B cell (primary cell): Measurements from ENCODE around the gene POLR1E. TPM values are rescaled to one million over a fixed set of nuclear protein-coding genes. Genes with fewer than 3 reads are reported as not detected.

Source experiments
- ATAC-seq: fragments of 200-7000 bp; cut with Tn5 transposase; one replicate; pipeline ENCODE4 v1.10.0; 2021; ENCODE audit warnings: low read depth, mild to moderate bottlenecking, moderate number of reproducible peaks, moderate library complexity
- CTCF ChIA-PET: fragments of 350-600 bp; sonication (Branson Sonifier 250); formaldehyde crosslinking; loops from one replicate; lab custom pipeline; 2021; ENCODE audit warnings: antibody characterized with exemption, inconsistent platforms; lab: Charles Lee
- POLR2A ChIA-PET: fragments of 350-600 bp; sonication (Branson Sonifier 250); formaldehyde crosslinking; loops from one replicate; lab custom pipeline; 2021; ENCODE audit warnings: antibody characterized with exemption; lab: Charles Lee
- DNase-seq: peaks from one replicate; pipeline ENCODE4 v3.0.0; 2013
- H2AFZ ChIP-seq: 2 replicates; pipeline ENCODE4 v1.6.1; 2012; ENCODE audit warnings: mild to moderate bottlenecking, low read depth, low read length; ENCODE audit not compliant: insufficient read depth, poor library complexity, severe bottlenecking
- H3K27ac ChIP-seq, 2 donors: 1 replicate in 1 of 2; 2 replicates in 1 of 2; pipeline ENCODE4 v1.5.1; 2012 to 2013; ENCODE audit warnings: low read length in 2 of 2, mild to moderate bottlenecking in 2 of 2, moderate library complexity in 1 of 2
- H3K27me3 ChIP-seq, 4 experiments: fragments of 200-600 bp in 1 of 4; sonication (generic) in 1 of 4; replicated peaks in 1 of 4; 1 replicate in 2 of 4; 2 replicates in 2 of 4; pipeline versions ENCODE4 v1.6.1 to v1.7.0; 2013 to 2016; ENCODE audit warnings: low read length in 3 of 4, mild to moderate bottlenecking in 2 of 4, mixed read lengths in 1 of 4, moderate library complexity in 1 of 4; ENCODE audit not compliant: insufficient read depth in 4 of 4, control insufficient read depth in 3 of 4; ENCODE audit errors: control extremely low read depth in 1 of 4
- H3K36me3 ChIP-seq, 2 experiments: replicated peaks in 1 of 2; 1 replicate in 1 of 2; 2 replicates in 1 of 2; pipeline versions ENCODE4 v1.6.1 to v1.7.1; 2013; ENCODE audit warnings: low read length in 1 of 2; ENCODE audit not compliant: insufficient read depth in 2 of 2, control insufficient read depth in 1 of 2; ENCODE audit errors: control extremely low read depth in 1 of 2, extremely low read depth in 1 of 2
- H3K4me1 ChIP-seq, 2 donors: fragments of 200-600 bp in 1 of 2; sonication (generic) in 1 of 2; 1 replicate in 1 of 2; 2 replicates in 1 of 2; pipeline versions ENCODE4 v1.5.1 to v1.6.1; 2013 to 2017; ENCODE audit warnings: low read length in 2 of 2; ENCODE audit not compliant: control insufficient read depth in 2 of 2, insufficient read depth in 2 of 2
- H3K4me2 ChIP-seq: replicated peaks from 2 replicates; pipeline ENCODE3; 2012; ENCODE audit warnings: mild to moderate bottlenecking, low read depth, low read length; ENCODE audit not compliant: poor library complexity, severe bottlenecking
- H3K4me3 ChIP-seq, 5 experiments: fragments of 200-600 bp in 1 of 5; sonication (generic) in 1 of 5; 1 replicate in 3 of 5; 2 replicates in 2 of 5; pipeline versions ENCODE4 v1.5.1 to v1.7.0; 2011 to 2016; ENCODE audit warnings: low read length in 4 of 5, mild to moderate bottlenecking in 4 of 5, low read depth in 2 of 5, control low read depth in 1 of 5, moderate library complexity in 1 of 5; ENCODE audit not compliant: insufficient read depth in 1 of 5; ENCODE audit errors: control extremely low read depth in 1 of 5, extremely low read depth in 1 of 5
- H3K79me2 ChIP-seq: fragments of 200-600 bp; sonication (generic); one replicate; pipeline ENCODE4 v1.6.0; 2016; ENCODE audit warnings: low read length; ENCODE audit not compliant: control insufficient read depth, insufficient read depth
- H3K9ac ChIP-seq: fragments of 200-600 bp; sonication (generic); 2 replicates; pipeline ENCODE4 v1.6.1; 2017; ENCODE audit warnings: mild to moderate bottlenecking, low read length, moderate library complexity
- H3K9me3 ChIP-seq, 3 donors: one replicate each; pipeline versions ENCODE4 v1.6.1 to v1.7.1; 2013; ENCODE audit warnings: low read length in 2 of 3; ENCODE audit not compliant: control insufficient read depth in 2 of 3, insufficient read depth in 1 of 3; ENCODE audit errors: control extremely low read depth in 1 of 3
- H4K20me1 ChIP-seq: 2 replicates; pipeline ENCODE4 v1.6.0; 2012; ENCODE audit warnings: mild to moderate bottlenecking, low read length; ENCODE audit not compliant: insufficient read depth, control insufficient read depth, poor library complexity, severe bottlenecking
- H3K27ac Mint-ChIP-seq: one replicate; pipeline ENCODE4 v1.8.0; 2021; ENCODE audit warnings: mixed read lengths
- H3K27me3 Mint-ChIP-seq: one replicate; pipeline ENCODE4 v1.8.0; 2021; ENCODE audit warnings: mixed read lengths
- H3K4me1 Mint-ChIP-seq: one replicate; pipeline ENCODE4 v1.8.0; 2021; ENCODE audit warnings: mixed read lengths
- H3K4me3 Mint-ChIP-seq: one replicate; pipeline ENCODE4 v1.8.0; 2021; ENCODE audit warnings: mixed read lengths
- H3K9me3 Mint-ChIP-seq: one replicate; pipeline ENCODE4 v1.8.0; 2022; ENCODE audit warnings: mixed read lengths; ENCODE audit not compliant: insufficient read depth
- EZH2 ChIP-seq: IDR thresholded peaks from 2 replicates; pipeline ENCODE4 v1.6.1; 2012; ENCODE audit warnings: borderline replicate concordance, low read depth, mild to moderate bottlenecking, moderate library complexity, low read length; ENCODE audit not compliant: insufficient read depth, poor library complexity, severe bottlenecking
- WGBS: methylation state at CpG from one replicate; pipeline ENCODE4 v1.1.5; 2013; ENCODE audit warnings: missing lambda C conversion rate; ENCODE audit not compliant: insufficient coverage; 5-methylcytosine and 5-hydroxymethylcytosine counted together
- intact Hi-C: fragments of 100-400 bp; cut with micrococcal nuclease; formaldehyde crosslinking; loops from one replicate; pipeline ENCODE4 v1.10.0; 2022
- polyA plus RNA-seq: library from polyadenylated mRNA; depleted of rRNA; stranded (reverse); fragments of >200 nt; gene quantifications from 2 replicates; pipeline ENCODE4 v1.2.3, GENCODE V29; 2012
- total RNA-seq, 2 donors: library from RNA; stranded (reverse); fragments of 120-200 nt in 1 of 2; gene quantifications; 1 replicate in 1 of 2; 2 replicates in 1 of 2; pipeline versions ENCODE4 v1.2.3 to v1.2.4, GENCODE V29; 2013 to 2022
- TF ChIP-seq, protein P1 (sequence below): fragments of 200-600 bp; IDR thresholded peaks from one replicate; pipeline ENCODE4 v1.8.0; 2022; ENCODE audit warnings: antibody characterized with exemption, mild to moderate bottlenecking

POLR1E gene
- total and polyA plus RNA-seq, 2 donors (not counting 1 experiment from before 2014, with no cell fraction given) = 11.6 to 31.0 TPM

DNA sequence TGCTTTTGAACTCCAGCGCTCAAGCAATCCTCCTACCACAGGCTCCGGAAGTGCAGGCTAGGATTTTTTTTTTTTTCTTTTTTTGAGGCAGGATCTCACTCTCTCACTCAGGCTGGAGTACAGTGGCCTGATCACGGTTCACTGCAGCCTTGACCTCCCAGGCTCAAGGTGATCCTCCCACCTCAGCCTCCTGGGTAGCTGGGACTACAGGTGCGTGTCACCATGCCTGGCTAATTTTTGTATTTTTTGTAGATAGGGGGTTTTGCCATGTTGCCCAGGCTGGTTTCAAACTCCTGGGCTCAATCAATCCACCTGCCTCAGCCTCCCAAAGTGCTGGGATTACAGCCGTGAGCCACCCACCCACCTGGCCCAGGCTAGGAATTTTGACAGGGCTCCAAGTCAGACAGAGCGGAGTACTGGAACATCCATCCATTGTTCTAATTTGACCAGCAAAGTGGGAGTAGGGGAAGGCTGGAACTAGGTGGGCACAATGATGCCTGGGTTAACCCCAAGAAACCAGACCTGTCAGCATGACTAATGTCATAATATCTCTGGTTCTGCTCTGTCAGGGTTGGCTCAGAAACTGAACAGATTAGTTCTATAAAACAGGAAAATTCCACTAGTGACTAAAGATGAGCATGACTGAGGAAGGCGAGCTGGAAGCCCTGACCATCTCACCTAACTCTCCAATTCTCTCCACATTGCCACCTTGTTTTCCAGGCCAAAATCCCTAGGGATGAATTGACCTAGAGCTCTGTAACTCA is 29.7 kb upstream of the POLR1E start:
- intact Hi-C loops = no loop called here
- peaks cover 3 to 9% of the 10 kb centered on the region in 2 experiments for H3K36me3 ChIP-seq
- TF ChIP-seq, protein P1, sequence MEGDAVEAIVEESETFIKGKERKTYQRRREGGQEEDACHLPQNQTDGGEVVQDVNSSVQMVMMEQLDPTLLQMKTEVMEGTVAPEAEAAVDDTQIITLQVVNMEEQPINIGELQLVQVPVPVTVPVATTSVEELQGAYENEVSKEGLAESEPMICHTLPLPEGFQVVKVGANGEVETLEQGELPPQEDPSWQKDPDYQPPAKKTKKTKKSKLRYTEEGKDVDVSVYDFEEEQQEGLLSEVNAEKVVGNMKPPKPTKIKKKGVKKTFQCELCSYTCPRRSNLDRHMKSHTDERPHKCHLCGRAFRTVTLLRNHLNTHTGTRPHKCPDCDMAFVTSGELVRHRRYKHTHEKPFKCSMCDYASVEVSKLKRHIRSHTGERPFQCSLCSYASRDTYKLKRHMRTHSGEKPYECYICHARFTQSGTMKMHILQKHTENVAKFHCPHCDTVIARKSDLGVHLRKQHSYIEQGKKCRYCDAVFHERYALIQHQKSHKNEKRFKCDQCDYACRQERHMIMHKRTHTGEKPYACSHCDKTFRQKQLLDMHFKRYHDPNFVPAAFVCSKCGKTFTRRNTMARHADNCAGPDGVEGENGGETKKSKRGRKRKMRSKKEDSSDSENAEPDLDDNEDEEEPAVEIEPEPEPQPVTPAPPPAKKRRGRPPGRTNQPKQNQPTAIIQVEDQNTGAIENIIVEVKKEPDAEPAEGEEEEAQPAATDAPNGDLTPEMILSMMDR = no peak
- TF ChIP-seq EZH2 = no peak
- H3K4me1 Mint-ChIP-seq = peaks cover 56% of the 10 kb centered on the region
- no peaks in the 10 kb centered on the region for H3K27me3 ChIP-seq
- H3K27ac ChIP-seq = no peak overlapping the region
- ChIA-PET CTCF (no interaction called here), POLR2A (no interaction called here)
- no peak overlapping the region for H3K27ac Mint-ChIP-seq
- no peak overlapping the region for H3K4me2 ChIP-seq
- no peaks in the 10 kb centered on the region for H3K9me3 Mint-ChIP-seq
- ATAC-seq (no peak), DNase-seq (no peak)
- WGBS = no CpG with 5 or more reads among the region's 7 CpGs
- peaks cover 89% of the 10 kb centered on the region for H3K79me2 ChIP-seq
- peaks cover 0 to 3% (median 0%) of the 10 kb centered on the region in 3 donors for H3K9me3 ChIP-seq
- H3K4me3 ChIP-seq = no peak overlapping the region
- no peaks in the 10 kb centered on the region for H3K27me3 Mint-ChIP-seq
- peaks cover 60% of the 10 kb centered on the region for H4K20me1 ChIP-seq
- H2AFZ ChIP-seq = no peak overlapping the region
- H3K4me1 ChIP-seq = peaks cover 0 to 3% of the 10 kb centered on the region in 2 donors
- H3K4me3 Mint-ChIP-seq = no peak overlapping the region
- H3K9ac ChIP-seq = no peak overlapping the region

DNA sequence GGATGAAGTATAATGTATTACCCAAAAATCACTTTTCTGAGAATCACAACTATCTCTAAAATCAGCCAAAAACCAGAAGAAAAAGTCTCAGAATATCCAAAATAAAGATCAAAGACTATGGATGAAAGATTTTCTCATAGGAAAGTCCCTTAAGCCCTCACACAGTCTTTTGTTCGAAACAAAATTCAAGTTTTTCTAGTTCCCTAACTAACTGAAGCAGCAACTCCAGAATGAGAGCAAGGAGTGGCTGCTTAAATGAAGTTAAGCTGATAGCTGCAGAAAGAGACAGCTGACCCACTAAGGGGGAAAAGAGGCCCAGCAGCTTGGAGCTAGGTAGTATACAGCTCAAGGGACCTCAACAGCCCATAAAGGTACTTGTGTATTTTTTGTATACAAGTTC is 28.9 kb upstream of the POLR1E start:
- peaks cover 89% of the 10 kb centered on the region for H3K79me2 ChIP-seq
- peaks cover 0 to 3% (median 0%) of the 10 kb centered on the region in 3 donors for H3K9me3 ChIP-seq
- peaks cover 62% of the 10 kb centered on the region for H4K20me1 ChIP-seq
- no peak overlapping the region for H3K4me3 ChIP-seq
- Mint-ChIP-seq H3K4me1 (peaks cover 53% of the 10 kb centered on the region), H3K4me3 (no peak overlapping the region), H3K9me3 (no peaks in the 10 kb centered on the region), H3K27ac (no peak overlapping the region), H3K27me3 (no peaks in the 10 kb centered on the region)
- TF ChIP-seq, protein P1 = no peak
- no peak for TF ChIP-seq EZH2
- no peak overlapping the region for H3K9ac ChIP-seq
- no CpG with 5 or more reads among the region's 1 CpG for WGBS
- intact Hi-C loops = no loop called here
- no peak for ATAC-seq
- no peak for DNase-seq
- no peak overlapping the region for H2AFZ ChIP-seq
- H3K4me2 ChIP-seq = no peak overlapping the region
- H3K27ac ChIP-seq = no peak overlapping the region
- no peaks in the 10 kb centered on the region for H3K27me3 ChIP-seq
- peaks cover 3 to 9% of the 10 kb centered on the region in 2 experiments for H3K36me3 ChIP-seq
- CTCF ChIA-PET = interaction anchor here (0.8 kb wide), 1 partner anchor 41 kb away, joined by 5 read pairs; no protein-coding TSS in a partner anchor
- POLR2A ChIA-PET = no interaction called here
- H3K4me1 ChIP-seq = peaks cover 0 to 3% of the 10 kb centered on the region in 2 donors
